Lower leg skin (tissue), 4 donors: ENCODE measurements around the gene KIAA0825. TPM values are rescaled to one million over a fixed set of nuclear protein-coding genes. Genes with fewer than 3 reads are reported as not detected.

ENCODE experiments used
- DNase-seq, 2 donors: peaks; one replicate each; pipeline ENCODE4 v3.0.0-alpha.2; 2019; ENCODE audit warnings: low spot score in 2 of 2
- H3K4me3 ChIP-seq: fragments of 200-600 bp; sonication (generic); 2 replicates; pipeline ENCODE4 v1.5.1; 2017; ENCODE audit warnings: mild to moderate bottlenecking, low read depth; ENCODE audit not compliant: poor library complexity, severe bottlenecking
- CTCF ChIP-seq, 3 donors: fragments of 450-650 bp; IDR thresholded peaks; one replicate each; pipeline ENCODE4 v1.5.1; 2016; ENCODE audit warnings: antibody characterized with exemption in 3 of 3, mild to moderate bottlenecking in 3 of 3, moderate library complexity in 2 of 3
- POLR2A ChIP-seq, 2 donors: fragments of 450-650 bp; IDR thresholded peaks; one replicate each; pipeline ENCODE4 v1.6.1; 2016 to 2017; ENCODE audit warnings: antibody characterized with exemption in 2 of 2, mild to moderate bottlenecking in 1 of 2, moderate library complexity in 1 of 2
- WGBS, 2 donors: methylation state at CpG; one replicate each; pipeline ENCODE4 v1.1.5; 2018; 5-methylcytosine and 5-hydroxymethylcytosine counted together
- intact Hi-C: fragments of 100-400 bp; cut with DNase I; formaldehyde crosslinking; loops from one replicate; pipeline ENCODE4 v1.15.0; 2023; ENCODE audit warnings: low total_unique reads
- total RNA-seq, 4 donors: library from RNA; depleted of rRNA; stranded (reverse); fragments of >200 nt; gene quantifications; one replicate each; pipeline ENCODE4 v1.1.0, GENCODE V29; 2016

KIAA0825 gene
- 1 to 10 TPM; 1.6 to 3.4 (median 2.5) TPM for total RNA-seq

- 1% methylated on average over 22 to 52 of the region's 63 CpGs for WGBS, 2 donors
- peak within 1 kb of the TSS; percentile 58 for H3K4me3 ChIP-seq
- intact Hi-C loops: no loop called here
- DNase-seq: peak; percentile 83 to 97
- no peak for TF ChIP-seq CTCF (IDR thresholded peaks at IDR 0.05)
Observed at GRCh38 chr5:94618493-94619328, at the start of gene KIAA0825, which contains the start of gene SLF1. Gene KIAA0825 (minus strand): TSS chr5:94618604. CDS start chr5:94537126, 81,478 bp downstream. Gene SLF1 (plus strand): TSS chr5:94618669. CDS start chr5:94628811, 10,142 bp downstream.

GRCh38 chr5:94667937-94668336, 49.5 kb upstream of the KIAA0825 start:
- H3K4me3 ChIP-seq: no peak overlapping the region
- WGBS, 2 donors: 80 to 97% methylated on average over 3 of the region's 3 CpGs
- no peak for DNase-seq
- TF ChIP-seq CTCF (IDR thresholded peaks at IDR 0.05) (no peak), POLR2A (IDR thresholded peaks at IDR 0.05) (no peak)
- intact Hi-C loops: no loop called here

GRCh38 chr5:94661086-94661485, 42.7 kb upstream of the KIAA0825 start:
- 85 to 88% methylated on average over 3 of the region's 3 CpGs for WGBS, 2 donors
- no peak overlapping the region for H3K4me3 ChIP-seq
- intact Hi-C loops: no loop called here
- TF ChIP-seq CTCF (IDR thresholded peaks at IDR 0.05) (no peak), POLR2A (IDR thresholded peaks at IDR 0.05) (no peak)
- DNase-seq: no peak

- intact Hi-C loops: no loop called here
- DNase-seq: no peak
- no peak overlapping the region for H3K4me3 ChIP-seq
- TF ChIP-seq CTCF (IDR thresholded peaks at IDR 0.05) (no peak), POLR2A (IDR thresholded peaks at IDR 0.05) (no peak)
- 92 to 95% methylated on average over 6 to 8 of the region's 8 CpGs for WGBS, 2 donors
Observed at GRCh38 chr5:94660506-94660905, 42.1 kb upstream of the KIAA0825 start.

- WGBS, 2 donors: 88 to 100% methylated on average over 1 of the region's 1 CpG
- intact Hi-C loops: no loop called here
Observed at GRCh38 chr5:94658272-94658671, 39.9 kb upstream of the KIAA0825 start.

More at GRCh38 chr5:94658272-94658671, 39.9 kb upstream of the KIAA0825 start:
- DNase-seq: no peak
- H3K4me3 ChIP-seq: no peak overlapping the region
- TF ChIP-seq POLR2A (IDR thresholded peaks at IDR 0.05): no peak
- TF ChIP-seq CTCF (IDR thresholded peaks at IDR 0.05): no peak
